ENCODE results near the gene RGS2.

The RGS2 gene

GRCh38 chr1:192766009-192766625 lies 42.7 kb upstream of the RGS2 start:
- no peak overlapping the region for H3K27ac ChIP-seq (ENCODE audit: low read length)
- H3K4me3 ChIP-seq (ENCODE audit: low read length), result no peak overlapping the region
- no peak overlapping the region for H3K4me2 ChIP-seq (ENCODE audit: low read depth, low read length)
- no peak overlapping the region for H2AFZ ChIP-seq (ENCODE audit: low read length)
- H3K36me3 ChIP-seq (replicated peaks; ENCODE audit: insufficient read depth, low read length), result no peaks in the 10 kb centered on the region
- DNase-seq, result no peak
- no peaks in the 10 kb centered on the region for H3K79me2 ChIP-seq (ENCODE audit: low read length)
- no peak for TF ChIP-seq EZH2phosphoT487 (IDR thresholded peaks at IDR 0.05; ENCODE audit: low read length)
- TF ChIP-seq CTCF (IDR thresholded peaks at IDR 0.05; ENCODE audit: low read length), result no peak
- TF ChIP-seq EZH2 (optimal IDR thresholded peaks at IDR 0.05; ENCODE audit: low read depth, low read length), result no peak
- H3K9me3 ChIP-seq (replicated peaks; ENCODE audit: insufficient read depth, low read length), result no peaks in the 10 kb centered on the region
- H3K9ac ChIP-seq (ENCODE audit: low read length), result no peak overlapping the region
- H3K4me1 ChIP-seq (ENCODE audit: low read length), result no peaks in the 10 kb centered on the region
- H3K9me2 ChIP-seq (replicated peaks; ENCODE audit: insufficient read depth, low read length), result no peaks in the 10 kb centered on the region
- no peaks in the 10 kb centered on the region for H3K27me3 ChIP-seq (replicated peaks; ENCODE audit: insufficient read depth, low read length)
- H4K20me1 ChIP-seq (ENCODE audit: insufficient read depth, low read length), result no peaks in the 10 kb centered on the region
- no peaks in the 10 kb centered on the region for H3F3A ChIP-seq (ENCODE audit: insufficient read depth, low read length)

GRCh38 chr1:192766876-192767275 lies 42.0 kb upstream of the RGS2 start:
- Histone ChIP-seq H3K27me3 (replicated peaks; ENCODE audit: insufficient read depth, low read length) (no peaks in the 10 kb centered on the region), H4K20me1 (ENCODE audit: insufficient read depth, low read length) (no peaks in the 10 kb centered on the region), H3K27ac (ENCODE audit: low read length) (no peak overlapping the region), H3K9ac (ENCODE audit: low read length) (no peak overlapping the region), H3F3A (ENCODE audit: insufficient read depth, low read length) (no peaks in the 10 kb centered on the region), H2AFZ (ENCODE audit: low read length) (no peak overlapping the region), H3K4me1 (ENCODE audit: low read length) (no peaks in the 10 kb centered on the region), H3K4me3 (ENCODE audit: low read length) (no peak overlapping the region), H3K4me2 (ENCODE audit: low read depth, low read length) (no peak overlapping the region), H3K79me2 (ENCODE audit: low read length) (no peaks in the 10 kb centered on the region), H3K9me3 (replicated peaks; ENCODE audit: insufficient read depth, low read length) (no peaks in the 10 kb centered on the region), H3K9me2 (replicated peaks; ENCODE audit: insufficient read depth, low read length) (no peaks in the 10 kb centered on the region), H3K36me3 (replicated peaks; ENCODE audit: insufficient read depth, low read length) (no peaks in the 10 kb centered on the region)
- no peak for TF ChIP-seq EZH2 (optimal IDR thresholded peaks at IDR 0.05; ENCODE audit: low read depth, low read length)
- no peak for TF ChIP-seq EZH2phosphoT487 (IDR thresholded peaks at IDR 0.05; ENCODE audit: low read length)
- no peak for TF ChIP-seq CTCF (IDR thresholded peaks at IDR 0.05; ENCODE audit: low read length)
- no peak for DNase-seq

DNA sequence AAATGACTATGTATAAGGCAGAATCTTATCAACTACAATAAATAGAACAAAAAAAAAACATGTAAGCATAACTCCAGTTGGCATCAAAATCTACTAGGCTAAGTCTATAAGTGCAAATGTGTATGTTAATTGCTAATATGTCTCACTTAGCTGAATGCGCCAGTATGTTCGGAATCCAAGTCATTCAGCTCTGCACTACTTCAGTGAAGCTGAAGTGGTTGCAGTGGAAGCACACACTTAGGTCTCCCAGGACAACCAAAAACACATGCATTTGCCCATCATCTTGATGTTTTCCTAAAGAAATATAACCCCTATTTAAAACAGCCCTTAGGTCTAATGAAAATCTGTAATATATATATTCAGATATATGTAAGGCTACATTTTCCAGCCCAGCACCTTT lies 41.0 kb upstream of the RGS2 start:
- no peak for DNase-seq
- Histone ChIP-seq H3K4me3 (ENCODE audit: low read length) (no peak overlapping the region), H4K20me1 (ENCODE audit: insufficient read depth, low read length) (no peaks in the 10 kb centered on the region), H3K27ac (ENCODE audit: low read length) (no peak overlapping the region), H3K9ac (ENCODE audit: low read length) (no peak overlapping the region), H3K9me2 (replicated peaks; ENCODE audit: insufficient read depth, low read length) (no peaks in the 10 kb centered on the region), H3F3A (ENCODE audit: insufficient read depth, low read length) (no peaks in the 10 kb centered on the region), H3K27me3 (replicated peaks; ENCODE audit: insufficient read depth, low read length) (no peaks in the 10 kb centered on the region), H3K36me3 (replicated peaks; ENCODE audit: insufficient read depth, low read length) (no peaks in the 10 kb centered on the region), H3K9me3 (replicated peaks; ENCODE audit: insufficient read depth, low read length) (no peaks in the 10 kb centered on the region), H2AFZ (ENCODE audit: low read length) (no peak overlapping the region), H3K4me2 (ENCODE audit: low read depth, low read length) (no peak overlapping the region), H3K79me2 (ENCODE audit: low read length) (no peaks in the 10 kb centered on the region), H3K4me1 (ENCODE audit: low read length) (no peaks in the 10 kb centered on the region)
- TF ChIP-seq EZH2 (optimal IDR thresholded peaks at IDR 0.05; ENCODE audit: low read depth, low read length), result no peak
- no peak for TF ChIP-seq EZH2phosphoT487 (IDR thresholded peaks at IDR 0.05; ENCODE audit: low read length)
- no peak for TF ChIP-seq CTCF (IDR thresholded peaks at IDR 0.05; ENCODE audit: low read length)
